ENCODE measurements around the gene CELSR3. TPM values are rescaled to one million over a fixed set of nuclear protein-coding genes. Genes with fewer than 3 reads are reported as not detected.
A peak's percentile ranks its signal among the peaks of the same experiment; 100 is the strongest.

The CELSR3 gene
- total RNA-seq, 1 donor from 2014 or later, result 0.38 TPM

GRCh38 chr3:48688737-48689075 lies 26.0 kb upstream of the CELSR3 start:
- DNase-seq (ENCODE audit: missing footprints), result no peak
- intact Hi-C loops (cut with DNase I), result no loop called here

DNA sequence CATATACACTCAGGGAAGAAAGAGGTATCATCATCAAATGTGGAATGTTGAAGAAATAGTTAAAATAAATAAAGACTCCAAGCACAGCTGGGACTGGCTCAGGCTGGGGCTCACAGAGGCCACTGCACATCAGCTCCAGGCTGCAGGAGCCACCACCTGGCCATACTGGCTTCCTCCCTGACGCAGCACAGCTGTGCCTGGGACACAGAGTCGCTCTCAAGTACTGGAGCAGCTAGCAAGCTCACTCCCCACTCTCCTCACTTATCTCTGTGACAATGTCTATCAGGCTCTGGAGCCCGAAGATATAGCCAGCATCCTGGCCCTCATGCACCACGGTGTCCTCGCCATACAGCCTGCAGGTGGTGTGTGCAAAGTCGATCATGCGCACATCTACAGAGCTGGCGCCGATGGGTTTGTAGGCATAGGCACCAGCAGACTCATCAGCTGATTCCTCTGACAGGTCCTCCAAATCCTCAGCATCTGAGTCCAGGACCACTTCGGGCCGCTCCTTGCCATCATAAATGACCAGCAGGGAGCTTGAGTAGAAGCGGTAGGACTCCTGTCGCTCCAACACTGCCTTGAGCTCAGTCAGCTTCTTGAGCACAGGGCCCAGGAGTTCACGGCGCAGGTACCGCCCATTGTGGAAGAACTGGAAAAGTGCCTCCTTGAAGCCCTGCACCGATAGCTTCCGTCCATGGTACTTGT lies 25.5 kb upstream of the CELSR3 start:
- no peak for ATAC-seq
- no peak for DNase-seq (ENCODE audit: missing footprints)
- intact Hi-C loops (cut with DNase I), result no loop called here

More at GRCh38 chr3:48688737-48689075, 26.0 kb upstream of the CELSR3 start:
- no peak for ATAC-seq

DNA sequence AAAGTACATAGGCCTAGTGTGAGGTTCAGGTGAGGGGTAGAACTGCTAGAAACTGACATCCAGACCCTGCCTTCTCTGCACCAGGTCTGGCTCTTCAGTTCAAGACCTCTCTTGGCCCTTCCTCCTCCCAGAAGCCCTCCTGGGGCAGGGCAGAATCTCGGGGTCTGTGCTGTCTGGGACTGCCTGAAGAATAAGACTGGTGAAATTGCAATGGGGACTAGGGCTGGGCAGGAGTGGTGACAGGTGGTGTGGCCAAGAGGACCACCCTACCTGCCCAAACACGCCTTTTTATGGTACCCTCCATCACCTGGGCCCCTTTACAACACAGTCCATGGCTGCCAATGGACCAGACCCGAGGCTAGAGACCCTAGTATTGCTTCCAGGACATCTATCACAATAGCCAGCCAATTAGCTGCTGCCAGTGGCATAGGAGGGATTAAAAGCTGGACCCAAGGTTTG lies 24.6 kb upstream of the CELSR3 start:
- no peak for DNase-seq (ENCODE audit: missing footprints)

DNA sequence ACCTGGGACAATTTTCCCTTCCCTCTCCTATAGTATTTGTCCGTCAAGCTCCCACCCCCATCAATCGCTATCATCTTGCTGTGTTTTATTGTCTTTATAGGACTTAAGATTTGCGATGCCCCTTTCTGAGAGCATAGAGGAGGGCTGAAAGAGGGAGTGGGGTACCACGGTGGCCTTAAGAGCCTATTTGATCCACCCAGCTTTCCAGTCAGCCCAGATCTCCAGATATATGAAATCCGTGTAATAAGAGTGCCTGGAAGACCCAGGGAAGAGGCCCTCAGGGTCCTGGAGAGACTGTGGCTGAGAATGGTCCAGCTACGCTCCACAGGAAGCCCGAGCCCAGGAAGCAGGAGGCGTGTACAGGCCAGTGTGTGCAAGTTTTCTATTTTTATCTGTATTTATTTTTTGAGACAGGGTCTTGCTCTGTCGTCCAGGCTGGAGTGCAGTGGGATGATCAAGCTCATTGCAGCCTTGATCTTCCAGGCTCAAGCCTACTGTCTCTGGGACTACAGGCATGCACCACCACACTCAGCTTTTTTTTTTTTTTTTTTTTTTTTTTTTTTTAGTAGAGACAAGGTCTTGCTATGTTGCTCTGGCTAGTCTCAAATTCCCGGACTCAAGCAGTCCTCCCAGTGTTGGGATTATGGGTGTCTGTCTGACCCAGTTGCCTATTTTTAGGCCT lies 24.0 kb upstream of the CELSR3 start:
- intact Hi-C loops (cut with DNase I), result no loop called here
- DNase-seq (ENCODE audit: missing footprints), result no peak
- ATAC-seq, result no peak

More for the DNA sequence above, 24.6 kb upstream of the CELSR3 start:
- intact Hi-C loops (cut with DNase I), result no loop called here
- no peak for ATAC-seq

GRCh38 chr3:48685603-48686511 lies 23.2 kb upstream of the CELSR3 start, which contains the start of gene NCKIPSD:
NCKIPSD (minus strand) TSS chr3:48685915; CDS start chr3:48685807, 108 bp downstream.
- peak; percentile 94 for ATAC-seq
- intact Hi-C loops (cut with DNase I), result loop anchor here (2.0 kb wide), 3 partner anchors 31 to 55 kb away; partner anchors contain the start of genes IP6K2 and SLC26A6
- DNase-seq (ENCODE audit: missing footprints), result peak; percentile 98

DNA sequence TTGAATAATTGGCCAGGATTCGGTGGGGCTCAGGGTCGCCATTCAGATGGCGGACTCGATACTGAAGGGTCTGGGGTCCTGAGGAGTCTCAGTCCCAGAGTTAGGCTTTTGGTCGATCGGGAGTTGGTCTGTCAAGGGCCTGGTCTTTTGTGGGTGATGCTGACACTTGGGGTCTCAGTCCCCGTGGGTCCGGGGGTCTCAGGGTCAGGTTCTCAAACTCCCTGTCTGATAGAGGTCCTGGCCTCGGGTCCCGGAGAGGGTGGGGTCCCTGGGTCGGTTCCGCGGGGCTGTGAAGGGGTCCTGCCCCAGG lies 22.6 kb upstream of the CELSR3 start:
- intact Hi-C loops (cut with DNase I), result loop anchor here (2.0 kb wide), 3 partner anchors 32 to 56 kb away; partner anchors contain the start of genes IP6K2 and SLC26A6
- ATAC-seq (no peak), DNase-seq (ENCODE audit: missing footprints) (no peak)

DNA sequence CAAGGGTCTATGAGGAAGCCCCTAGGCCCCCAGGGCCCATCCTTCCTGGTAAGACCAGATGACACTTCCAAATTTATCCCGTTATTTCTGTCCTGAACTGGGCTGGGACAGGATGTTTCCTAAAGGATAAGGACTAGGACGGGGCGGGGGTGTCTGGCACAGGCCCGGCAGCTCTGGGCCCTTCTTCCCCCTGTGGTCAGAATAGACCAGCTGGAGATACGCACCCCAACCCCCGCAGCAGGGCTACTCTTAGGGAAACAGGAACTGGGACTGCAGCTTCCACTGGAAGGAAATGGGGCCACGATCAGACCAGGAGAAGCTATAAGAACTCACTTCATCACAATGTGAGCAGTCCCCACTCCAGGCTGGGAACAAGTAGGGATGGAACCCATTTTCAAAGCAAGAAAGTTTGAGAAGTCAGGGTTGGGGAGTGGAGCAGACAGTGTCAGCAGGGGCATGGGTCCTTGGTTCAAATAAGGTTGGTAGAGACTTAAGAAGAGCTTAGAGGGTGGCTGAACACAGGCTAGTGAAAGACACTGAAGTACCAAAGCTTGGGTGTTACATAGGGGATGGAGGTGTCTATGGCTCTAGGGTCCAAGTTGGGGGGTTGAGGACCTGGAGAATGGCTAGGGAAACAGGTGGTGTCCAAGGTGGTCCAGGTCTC lies 21.9 kb upstream of the CELSR3 start:
- intact Hi-C loops (cut with DNase I), result loop anchor here (2.0 kb wide), 3 partner anchors 32 to 56 kb away; partner anchors contain the start of genes IP6K2 and SLC26A6
- DNase-seq (ENCODE audit: missing footprints) (peak; percentile 80), ATAC-seq (peak; percentile 30)

- ATAC-seq (no peak), DNase-seq (ENCODE audit: missing footprints) (no peak)
- intact Hi-C loops (cut with DNase I), result loop anchor here (2.0 kb wide), 3 partner anchors 33 to 57 kb away; partner anchors contain the start of genes IP6K2 and SLC26A6
These were observed 21.3 kb upstream of the CELSR3 start for GRCh38 chr3:48684054-48684349.

DNA sequence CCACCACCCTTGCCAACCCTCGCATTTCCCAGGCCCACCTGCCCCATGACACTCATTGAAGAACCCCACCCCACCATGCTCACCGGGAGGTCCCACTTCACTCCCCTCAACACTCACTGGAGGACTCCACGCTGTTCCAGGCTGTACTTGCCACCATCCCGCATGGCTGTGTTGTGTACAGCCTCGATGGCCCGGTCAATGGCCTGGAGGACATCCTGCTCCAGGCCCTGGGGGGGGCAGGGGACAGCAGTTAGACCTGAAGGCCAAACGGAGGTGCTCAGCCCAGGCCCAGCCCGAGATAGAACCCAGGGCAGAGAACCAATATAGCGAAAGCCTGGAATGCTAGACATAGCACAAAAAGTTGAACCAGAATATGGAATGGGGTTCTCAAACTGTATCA lies 20.1 kb upstream of the CELSR3 start:
- intact Hi-C loops (cut with DNase I), result no loop called here
- ATAC-seq (no peak), DNase-seq (ENCODE audit: missing footprints) (no peak)

- intact Hi-C loops (cut with DNase I), result no loop called here
- no peak for ATAC-seq
- DNase-seq (ENCODE audit: missing footprints), result no peak
These were observed 19.4 kb upstream of the CELSR3 start for GRCh38 chr3:48681974-48682610.

- intact Hi-C loops (cut with DNase I), result no loop called here
- no peak for ATAC-seq
- no peak for DNase-seq (ENCODE audit: missing footprints)
These were observed 18.8 kb upstream of the CELSR3 start for GRCh38 chr3:48681541-48681880.

DNA sequence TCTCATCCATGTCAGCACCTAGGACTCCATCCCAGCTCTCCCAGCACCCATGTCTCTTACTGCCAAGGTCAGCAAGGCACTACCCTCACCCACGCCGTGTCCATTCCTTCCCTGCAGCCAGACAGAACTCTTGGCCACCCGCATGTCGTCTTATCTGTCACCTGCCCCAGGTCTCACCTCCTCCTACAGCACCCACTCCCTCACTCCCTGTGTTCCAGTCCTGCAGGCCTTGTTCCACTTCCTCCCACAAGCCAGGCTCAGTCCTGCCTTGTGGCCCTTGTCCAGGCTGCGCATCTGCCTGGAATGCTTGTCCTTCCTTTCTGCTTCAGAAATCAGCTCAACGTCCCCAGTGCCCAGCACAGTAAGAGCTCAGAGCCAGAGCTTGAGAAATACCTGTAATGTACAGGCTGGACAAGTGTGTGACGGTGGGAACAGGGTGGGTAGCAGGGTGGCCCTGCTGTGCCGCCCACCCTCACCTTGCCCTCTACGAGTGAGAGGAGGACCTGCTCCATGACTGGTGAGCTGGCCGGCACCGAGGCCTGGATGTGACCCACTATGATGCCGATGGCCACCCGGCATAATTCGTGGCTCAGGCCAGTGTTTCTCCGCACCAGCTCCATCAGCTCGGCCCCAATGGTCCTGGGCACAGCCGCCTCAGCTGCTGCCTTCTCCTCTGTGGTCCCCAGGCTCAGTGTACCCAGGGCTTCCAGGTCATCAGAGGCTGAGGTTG lies 18.3 kb upstream of the CELSR3 start:
- ATAC-seq (no peak), DNase-seq (ENCODE audit: missing footprints) (no peak)
- intact Hi-C loops (cut with DNase I), result no loop called here

- no peak for ATAC-seq
- DNase-seq (ENCODE audit: missing footprints), result no peak
- intact Hi-C loops (cut with DNase I), result no loop called here
These were observed 17.0 kb upstream of the CELSR3 start for GRCh38 chr3:48679411-48680391.

DNA sequence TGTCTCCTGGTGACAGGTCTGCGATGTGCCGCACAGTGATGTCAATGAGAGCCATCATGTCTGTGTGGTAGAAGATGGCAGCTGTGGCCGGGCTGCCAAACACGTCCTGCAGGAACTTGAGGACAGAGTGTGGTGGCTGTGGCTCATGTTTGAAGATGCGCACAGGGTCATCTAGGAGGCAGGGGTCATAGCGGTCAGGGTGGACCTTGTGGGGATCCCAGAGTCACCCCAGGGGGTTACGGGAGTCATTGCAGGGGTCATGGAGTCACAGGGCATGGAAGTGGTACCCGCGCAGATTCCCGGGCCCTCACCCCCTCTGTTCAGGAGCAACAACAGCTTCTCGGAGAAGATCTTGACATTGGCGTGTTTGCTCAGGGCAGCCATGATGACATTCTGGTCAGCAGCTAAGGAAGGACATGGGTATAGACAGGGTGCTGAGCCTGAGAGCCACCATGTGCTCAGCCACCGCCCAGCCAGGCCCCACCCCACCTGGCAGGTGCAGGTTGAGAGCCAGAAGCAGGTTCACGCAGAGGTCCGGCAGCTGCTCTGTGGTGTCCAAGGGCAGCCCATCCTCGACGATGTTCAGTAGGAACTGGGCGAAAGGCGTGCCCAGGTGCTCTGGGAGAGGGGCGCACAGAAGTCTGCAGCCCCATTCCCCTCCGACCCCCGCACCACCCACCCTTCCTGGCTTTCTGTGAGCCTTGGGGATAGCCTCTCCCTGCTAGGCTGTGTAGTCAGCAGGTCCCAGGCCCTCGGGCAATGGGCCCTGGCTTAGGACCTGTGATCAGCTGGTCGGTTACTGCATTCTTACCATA lies 16.1 kb upstream of the CELSR3 start:
- intact Hi-C loops (cut with DNase I), result no loop called here
- ATAC-seq (no peak), DNase-seq (ENCODE audit: missing footprints) (no peak)

- DNase-seq (ENCODE audit: missing footprints), result no peak
- intact Hi-C loops (cut with DNase I), result no loop called here
- no peak for ATAC-seq
These were observed 15.4 kb upstream of the CELSR3 start for GRCh38 chr3:48678056-48678455.

DNA sequence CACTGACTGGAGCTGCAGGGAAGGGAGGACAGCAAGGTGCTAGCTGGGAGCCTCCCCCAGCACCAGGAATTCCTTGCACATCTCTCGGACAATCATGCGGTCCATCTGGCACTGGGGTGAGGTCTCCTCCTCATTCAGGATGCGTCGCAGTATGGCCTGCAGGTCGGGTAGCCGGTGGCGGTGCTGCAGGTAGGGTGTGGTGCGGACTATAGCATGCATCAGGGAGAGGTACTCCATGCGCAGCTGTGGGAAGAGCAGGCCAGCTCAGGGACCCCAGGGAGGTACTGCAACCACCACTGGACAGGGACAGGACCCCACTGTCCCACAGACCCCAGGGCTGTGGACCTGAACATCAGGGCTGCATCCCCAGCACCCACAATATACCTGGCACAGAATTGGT lies 11.8 kb upstream of the CELSR3 start:
- no peak for DNase-seq (ENCODE audit: missing footprints)
- ATAC-seq, result no peak
- intact Hi-C loops (cut with DNase I), result no loop called here
